RWPE1 (cell line): ENCODE measurements around the gene RBM8A.

Source experiments
- CTCF ChIA-PET: fragments of 350-600 bp; sonication (Branson Sonifier 250); formaldehyde crosslinking; extraction: SDS; loops from one replicate; lab custom pipeline; 2021; lab: Yijun Ruan, JAX
- POLR2A ChIA-PET: fragments of 400-600 bp; formaldehyde crosslinking; extraction: SDS; loops from one replicate; lab custom pipeline; 2020; ENCODE audit warnings: antibody characterized with exemption; ENCODE audit not compliant: low non-redundant PET; lab: Yijun Ruan, JAX
- DNase-seq: peaks from one replicate; pipeline ENCODE4 v3.0.0; 2012; ENCODE audit warnings: low spot score
- H3K27ac ChIP-seq: fragments of 450-650 bp; 2 replicates; pipeline ENCODE4 v1.5.1; 2017
- CTCF ChIP-seq: fragments of 450-650 bp; conservative IDR thresholded peaks from 2 replicates; pipeline ENCODE4 v1.5.1; 2017; ENCODE audit warnings: low read depth, mild to moderate bottlenecking

RBM8A gene

GRCh38 chr1:145886816-145887215, 40.5 kb downstream of the RBM8A start:
- DNase-seq: no peak
- TF ChIP-seq CTCF: no peak
- peak overlapping the region; percentile 12; the same call in 1 of the 2 replicates for H3K27ac ChIP-seq
- CTCF ChIA-PET: no interaction called here
- POLR2A ChIA-PET: no interaction called here

GRCh38 chr1:145886390-145886789, 40.9 kb downstream of the RBM8A start:
- ChIA-PET POLR2A (no interaction called here), CTCF (no interaction called here)
- peak overlapping the region; percentile 37 for H3K27ac ChIP-seq
- TF ChIP-seq CTCF: no peak
- no peak for DNase-seq

GRCh38 chr1:145885738-145886287, 41.5 kb downstream of the RBM8A start, which contains the start of gene ANKRD35:
TSS of gene ANKRD35 (minus strand) at chr1:145885866. CDS start at chr1:145885758, 108 bp downstream.
- ChIA-PET POLR2A (interaction anchor here (0.6 kb wide), 1 partner anchor 25 kb away, joined by 3 read pairs; no protein-coding TSS in a partner anchor), CTCF (interaction anchor here (0.6 to 0.9 kb wide), 3 partner anchors 11 to 48 kb away, joined by 3 to 6 read pairs (median 4); partner anchors contain the start of gene NUDT17)
- peak; percentile 94 for DNase-seq
- H3K27ac ChIP-seq: peak within 1 kb of the TSS; percentile 37
- no peak for TF ChIP-seq CTCF

- H3K27ac ChIP-seq: no peak overlapping the region
- POLR2A ChIA-PET: interaction anchor here (0.6 kb wide), 1 partner anchor 25 kb away, joined by 4 read pairs; no protein-coding TSS in a partner anchor
- CTCF ChIA-PET: no interaction called here
- TF ChIP-seq CTCF: no peak
- DNase-seq: no peak
Observed at GRCh38 chr1:145884675-145885074, 42.6 kb downstream of the RBM8A start.

GRCh38 chr1:145879775-145880174, 47.5 kb downstream of the RBM8A start:
- CTCF ChIA-PET: interaction anchor here (3.0 kb wide), 1 partner anchor 12 kb away, joined by 12 read pairs; no protein-coding TSS in a partner anchor
- H3K27ac ChIP-seq: no peak overlapping the region
- POLR2A ChIA-PET: interaction anchor here (0.9 kb wide), 1 partner anchor 20 kb away, joined by 3 read pairs; no protein-coding TSS in a partner anchor
- no peak for DNase-seq
- TF ChIP-seq CTCF: no peak

GRCh38 chr1:145878724-145879123, 48.6 kb downstream of the RBM8A start:
- TF ChIP-seq CTCF: no peak
- H3K27ac ChIP-seq: no peak overlapping the region
- POLR2A ChIA-PET: no interaction called here
- CTCF ChIA-PET: interaction anchor here (0.7 to 3.0 kb wide), 2 partner anchors 13 to 130 kb away, joined by 3 to 12 read pairs; no protein-coding TSS in a partner anchor
- DNase-seq: no peak
